ENCODE measurements around the gene CREB3L4.

DNA sequence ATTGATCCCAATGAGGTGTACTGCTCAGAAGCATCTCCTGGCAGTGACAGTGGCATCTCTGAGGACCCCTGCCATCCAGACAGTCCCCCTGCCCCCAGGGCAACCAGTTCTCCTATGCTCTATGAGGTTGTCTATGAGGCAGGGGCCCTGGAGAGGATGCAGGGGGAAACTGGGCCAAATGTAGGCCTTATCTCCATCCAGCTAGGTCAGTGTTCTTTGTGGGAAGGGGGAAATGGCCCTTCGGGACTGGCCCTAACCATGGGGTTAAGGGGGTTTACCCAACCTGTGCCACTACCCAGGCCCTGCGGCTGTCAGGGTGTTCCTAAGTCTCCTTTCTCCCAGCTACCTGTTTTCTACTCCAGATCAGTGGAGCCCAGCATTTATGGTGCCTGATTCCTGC lies 1.3 kb downstream of the CREB3L4 start:
- TF ChIP-seq, protein P1, sequence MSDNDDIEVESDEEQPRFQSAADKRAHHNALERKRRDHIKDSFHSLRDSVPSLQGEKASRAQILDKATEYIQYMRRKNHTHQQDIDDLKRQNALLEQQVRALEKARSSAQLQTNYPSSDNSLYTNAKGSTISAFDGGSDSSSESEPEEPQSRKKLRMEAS (IDR thresholded peaks at IDR 0.05) = no peak
- TF ChIP-seq, protein P2, sequence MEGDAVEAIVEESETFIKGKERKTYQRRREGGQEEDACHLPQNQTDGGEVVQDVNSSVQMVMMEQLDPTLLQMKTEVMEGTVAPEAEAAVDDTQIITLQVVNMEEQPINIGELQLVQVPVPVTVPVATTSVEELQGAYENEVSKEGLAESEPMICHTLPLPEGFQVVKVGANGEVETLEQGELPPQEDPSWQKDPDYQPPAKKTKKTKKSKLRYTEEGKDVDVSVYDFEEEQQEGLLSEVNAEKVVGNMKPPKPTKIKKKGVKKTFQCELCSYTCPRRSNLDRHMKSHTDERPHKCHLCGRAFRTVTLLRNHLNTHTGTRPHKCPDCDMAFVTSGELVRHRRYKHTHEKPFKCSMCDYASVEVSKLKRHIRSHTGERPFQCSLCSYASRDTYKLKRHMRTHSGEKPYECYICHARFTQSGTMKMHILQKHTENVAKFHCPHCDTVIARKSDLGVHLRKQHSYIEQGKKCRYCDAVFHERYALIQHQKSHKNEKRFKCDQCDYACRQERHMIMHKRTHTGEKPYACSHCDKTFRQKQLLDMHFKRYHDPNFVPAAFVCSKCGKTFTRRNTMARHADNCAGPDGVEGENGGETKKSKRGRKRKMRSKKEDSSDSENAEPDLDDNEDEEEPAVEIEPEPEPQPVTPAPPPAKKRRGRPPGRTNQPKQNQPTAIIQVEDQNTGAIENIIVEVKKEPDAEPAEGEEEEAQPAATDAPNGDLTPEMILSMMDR (IDR thresholded peaks at IDR 0.05; ENCODE audit: low read depth, low read length, missing input control) = no peak
- TF ChIP-seq, protein P3, sequence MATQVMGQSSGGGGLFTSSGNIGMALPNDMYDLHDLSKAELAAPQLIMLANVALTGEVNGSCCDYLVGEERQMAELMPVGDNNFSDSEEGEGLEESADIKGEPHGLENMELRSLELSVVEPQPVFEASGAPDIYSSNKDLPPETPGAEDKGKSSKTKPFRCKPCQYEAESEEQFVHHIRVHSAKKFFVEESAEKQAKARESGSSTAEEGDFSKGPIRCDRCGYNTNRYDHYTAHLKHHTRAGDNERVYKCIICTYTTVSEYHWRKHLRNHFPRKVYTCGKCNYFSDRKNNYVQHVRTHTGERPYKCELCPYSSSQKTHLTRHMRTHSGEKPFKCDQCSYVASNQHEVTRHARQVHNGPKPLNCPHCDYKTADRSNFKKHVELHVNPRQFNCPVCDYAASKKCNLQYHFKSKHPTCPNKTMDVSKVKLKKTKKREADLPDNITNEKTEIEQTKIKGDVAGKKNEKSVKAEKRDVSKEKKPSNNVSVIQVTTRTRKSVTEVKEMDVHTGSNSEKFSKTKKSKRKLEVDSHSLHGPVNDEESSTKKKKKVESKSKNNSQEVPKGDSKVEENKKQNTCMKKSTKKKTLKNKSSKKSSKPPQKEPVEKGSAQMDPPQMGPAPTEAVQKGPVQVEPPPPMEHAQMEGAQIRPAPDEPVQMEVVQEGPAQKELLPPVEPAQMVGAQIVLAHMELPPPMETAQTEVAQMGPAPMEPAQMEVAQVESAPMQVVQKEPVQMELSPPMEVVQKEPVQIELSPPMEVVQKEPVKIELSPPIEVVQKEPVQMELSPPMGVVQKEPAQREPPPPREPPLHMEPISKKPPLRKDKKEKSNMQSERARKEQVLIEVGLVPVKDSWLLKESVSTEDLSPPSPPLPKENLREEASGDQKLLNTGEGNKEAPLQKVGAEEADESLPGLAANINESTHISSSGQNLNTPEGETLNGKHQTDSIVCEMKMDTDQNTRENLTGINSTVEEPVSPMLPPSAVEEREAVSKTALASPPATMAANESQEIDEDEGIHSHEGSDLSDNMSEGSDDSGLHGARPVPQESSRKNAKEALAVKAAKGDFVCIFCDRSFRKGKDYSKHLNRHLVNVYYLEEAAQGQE (IDR thresholded peaks at IDR 0.05) = no peak
